D721Med (cell line): ENCODE results near the gene METTL24.
"Not testable (repeated sequence)": the region's sequence is repeated elsewhere in the genome, so short reads cannot be mapped to it uniquely, and the experiment has no call there.

Source experiments
- DNase-seq: peaks from one replicate; pipeline ENCODE4 v3.0.0; 2011; ENCODE audit warnings: low spot score; ENCODE audit not compliant: insufficient read length
- FAIRE-seq: peaks from 2 replicates; lab custom pipeline; 2011; peaks lifted over from hg19 to GRCh38; lab: Jason Lieb, UNC
- TF ChIP-seq, protein P1 (sequence below): IDR thresholded peaks from 2 replicates; pipeline ENCODE4 v1.5.1; 2012; ENCODE audit warnings: mild to moderate bottlenecking, control low read depth; ENCODE audit not compliant: insufficient read depth; ENCODE audit errors: missing control alignments

Gene METTL24

DNA sequence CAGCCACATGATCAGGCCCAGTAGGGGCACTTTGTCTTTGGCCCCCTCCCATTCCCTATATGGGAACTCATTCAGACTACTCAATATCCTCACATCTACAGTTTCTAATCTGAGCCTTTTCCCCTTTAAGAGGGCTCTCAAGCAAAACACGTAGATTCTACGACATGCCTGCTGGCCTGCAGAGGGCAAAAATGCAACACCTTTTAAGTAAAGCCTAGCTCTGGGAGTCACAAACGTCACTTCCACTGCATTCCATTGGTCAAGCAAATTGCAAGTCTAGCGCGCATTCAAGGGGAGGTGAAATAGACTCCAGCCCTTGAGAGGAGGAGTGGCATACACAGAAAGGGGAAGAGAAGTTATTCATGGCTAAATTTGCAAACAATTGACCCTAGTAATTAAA is 107.3 kb downstream of the METTL24 start:
- no peak for DNase-seq
- no peak for FAIRE-seq
- TF ChIP-seq, protein P1, sequence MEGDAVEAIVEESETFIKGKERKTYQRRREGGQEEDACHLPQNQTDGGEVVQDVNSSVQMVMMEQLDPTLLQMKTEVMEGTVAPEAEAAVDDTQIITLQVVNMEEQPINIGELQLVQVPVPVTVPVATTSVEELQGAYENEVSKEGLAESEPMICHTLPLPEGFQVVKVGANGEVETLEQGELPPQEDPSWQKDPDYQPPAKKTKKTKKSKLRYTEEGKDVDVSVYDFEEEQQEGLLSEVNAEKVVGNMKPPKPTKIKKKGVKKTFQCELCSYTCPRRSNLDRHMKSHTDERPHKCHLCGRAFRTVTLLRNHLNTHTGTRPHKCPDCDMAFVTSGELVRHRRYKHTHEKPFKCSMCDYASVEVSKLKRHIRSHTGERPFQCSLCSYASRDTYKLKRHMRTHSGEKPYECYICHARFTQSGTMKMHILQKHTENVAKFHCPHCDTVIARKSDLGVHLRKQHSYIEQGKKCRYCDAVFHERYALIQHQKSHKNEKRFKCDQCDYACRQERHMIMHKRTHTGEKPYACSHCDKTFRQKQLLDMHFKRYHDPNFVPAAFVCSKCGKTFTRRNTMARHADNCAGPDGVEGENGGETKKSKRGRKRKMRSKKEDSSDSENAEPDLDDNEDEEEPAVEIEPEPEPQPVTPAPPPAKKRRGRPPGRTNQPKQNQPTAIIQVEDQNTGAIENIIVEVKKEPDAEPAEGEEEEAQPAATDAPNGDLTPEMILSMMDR = no peak

- FAIRE-seq (no peak), DNase-seq (no peak)
- TF ChIP-seq, protein P1 = no peak
Observed at GRCh38 chr6:110250058-110250457, 108.1 kb downstream of the METTL24 start.

- TF ChIP-seq, protein P1 = no peak
- DNase-seq (no peak), FAIRE-seq (no peak)
Observed at GRCh38 chr6:110246900-110247546, 111.1 kb downstream of the METTL24 start.

GRCh38 chr6:110246378-110246777 is 111.8 kb downstream of the METTL24 start:
- FAIRE-seq (no peak), DNase-seq (no peak)
- TF ChIP-seq, protein P1 = no peak

DNA sequence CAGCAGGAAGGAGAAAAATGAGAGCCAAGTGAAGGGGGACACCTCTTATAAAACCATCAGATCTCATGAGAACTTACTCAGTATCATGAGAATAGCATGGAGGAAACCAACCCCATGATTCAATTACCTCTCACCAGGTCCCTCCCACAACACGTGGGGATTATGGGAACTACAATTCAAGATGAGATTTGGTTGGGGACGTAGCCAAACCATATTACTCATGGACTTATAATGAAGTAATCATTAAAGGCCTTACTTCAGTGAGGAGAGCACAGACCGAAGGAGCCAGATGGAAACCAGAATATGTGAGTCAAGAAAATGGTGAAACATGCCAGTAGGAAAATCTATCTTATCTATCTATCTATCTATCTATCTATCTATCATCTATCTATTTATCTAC is 113.5 kb downstream of the METTL24 start:
- not testable (repeated sequence) for FAIRE-seq, DNase-seq

DNA sequence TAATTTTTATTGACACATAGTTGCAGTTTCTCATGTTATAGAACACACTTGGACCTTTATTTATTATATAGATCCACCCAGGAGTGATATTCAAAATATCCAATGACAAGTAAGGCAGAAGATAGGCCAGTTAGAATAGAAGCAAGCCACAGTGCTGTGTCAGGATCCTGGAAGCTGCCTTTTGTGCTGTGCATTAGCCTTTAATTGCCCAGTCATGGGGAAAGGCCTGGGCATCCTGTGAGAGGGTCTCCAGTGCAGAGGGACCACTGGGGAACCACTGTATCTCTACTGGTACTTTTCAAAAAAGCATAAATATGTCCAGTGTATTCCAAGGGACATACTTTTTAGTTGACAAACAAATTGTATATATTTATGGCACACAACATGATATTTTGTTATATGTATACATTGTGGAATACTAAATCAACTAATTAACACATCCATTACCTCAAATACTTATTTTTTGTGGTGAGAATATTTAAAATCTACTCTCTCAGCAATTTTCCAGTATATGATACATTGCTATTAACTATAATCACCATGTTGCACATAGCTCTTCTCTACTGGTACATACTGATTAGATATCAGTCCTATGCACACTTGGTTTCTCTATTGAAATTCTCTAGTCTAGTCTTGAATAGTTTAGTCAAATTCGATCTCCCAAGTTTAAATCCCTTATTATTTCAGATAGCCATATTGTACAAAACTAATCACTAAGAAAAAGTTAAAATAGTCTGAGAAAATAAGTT is 118.4 kb downstream of the METTL24 start:
- no peak for DNase-seq
- TF ChIP-seq, protein P1 = no peak

DNA sequence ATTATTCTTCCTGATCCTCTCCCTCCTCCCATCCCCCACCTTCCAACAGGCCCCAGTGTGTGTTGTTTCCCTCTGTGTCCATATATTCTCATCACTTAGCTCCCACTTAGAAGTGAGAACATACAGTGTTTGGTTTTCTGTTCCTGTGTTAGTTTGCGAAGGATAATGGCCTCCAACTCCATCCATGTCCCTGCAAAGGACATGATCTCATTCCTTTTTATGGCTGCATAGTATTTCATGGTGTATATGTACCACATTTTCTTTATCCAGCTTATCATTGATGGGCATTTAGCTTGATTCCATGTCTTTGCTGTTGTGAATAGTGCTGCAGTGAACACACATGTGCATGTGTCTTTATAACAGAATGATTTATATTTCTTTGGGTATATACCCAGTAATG is 122.1 kb downstream of the METTL24 start:
- not testable (repeated sequence) for DNase-seq, FAIRE-seq

More for the DNA sequence above, 118.4 kb downstream of the METTL24 start:
- no peak for FAIRE-seq

DNA sequence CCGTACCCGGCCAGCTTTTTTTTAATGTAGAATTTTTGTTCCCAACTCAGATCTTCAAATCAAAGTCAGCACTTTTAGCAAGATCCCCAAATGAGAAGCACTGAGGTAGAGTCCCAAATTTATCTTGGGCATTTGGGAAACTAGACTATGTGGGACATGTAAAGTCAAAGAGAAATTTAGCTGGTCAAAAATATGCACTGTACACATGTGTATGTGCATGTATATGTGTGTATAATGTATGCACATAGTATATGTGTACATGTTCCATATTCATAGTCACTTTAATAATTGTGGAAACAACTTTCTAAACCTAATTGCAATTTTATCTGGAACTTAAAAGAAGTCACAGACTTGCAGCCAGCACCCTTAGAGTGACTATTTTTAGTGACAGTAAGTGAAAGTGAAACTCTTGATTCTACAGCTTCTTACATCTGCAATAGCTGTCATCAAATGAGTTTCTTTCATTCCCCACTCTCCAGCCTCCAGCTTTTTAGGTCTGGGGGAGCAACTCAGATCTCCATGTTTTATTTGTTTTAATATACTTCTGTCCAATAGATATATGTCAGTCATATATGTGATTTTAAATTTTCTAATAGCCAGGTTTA is 124.3 kb downstream of the METTL24 start:
- DNase-seq (no peak), FAIRE-seq (no peak)
- TF ChIP-seq, protein P1 = no peak
